Measurements from ENCODE around the gene ALG12.

Gene ALG12

DNA sequence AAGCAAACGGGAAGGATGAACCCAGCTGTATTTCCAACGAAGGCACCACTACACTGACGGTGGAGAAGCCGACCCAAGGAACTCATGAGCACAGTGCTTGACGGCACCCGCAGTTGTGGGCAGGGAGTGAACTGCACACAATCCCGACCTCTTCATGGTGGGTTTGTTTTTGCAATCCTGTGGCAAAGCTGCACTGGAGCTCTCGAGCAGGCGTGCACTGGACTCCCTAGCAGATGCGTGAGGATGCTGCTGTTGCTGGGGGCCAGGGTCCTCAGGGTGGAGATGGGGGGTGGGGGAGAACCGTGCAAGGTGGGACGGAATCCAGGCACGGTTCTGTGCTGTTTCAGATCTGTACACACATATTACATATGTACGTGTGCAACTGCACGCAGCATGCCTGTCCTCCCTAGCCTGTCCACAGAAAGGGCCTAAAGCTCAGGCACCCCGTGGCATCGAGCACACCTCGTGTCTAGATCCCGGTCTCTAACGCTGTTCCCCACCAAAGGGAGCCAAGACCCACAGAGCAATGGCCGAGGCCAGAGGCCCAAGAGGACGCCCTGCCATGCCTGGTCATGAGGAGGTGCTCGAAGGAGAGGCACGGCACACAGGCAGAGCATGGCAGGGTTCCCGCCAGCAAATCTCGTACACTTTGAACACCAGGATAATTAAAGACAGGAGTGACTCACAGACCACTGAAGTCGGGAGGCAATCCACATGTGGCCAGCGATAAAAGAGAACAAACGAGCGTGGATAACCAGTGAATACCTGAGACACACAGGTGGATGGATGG is 17.6 kb downstream of the ALG12 start:
- TF ChIP-seq FOXM1 (IDR thresholded peaks at IDR 0.05; ENCODE audit: borderline replicate concordance, low read depth) (no peak), TAF1 (IDR thresholded peaks at IDR 0.05; ENCODE audit: low read depth) (no peak), YY1 (IDR thresholded peaks at IDR 0.05; ENCODE audit: low read depth) (no peak), CEBPB (IDR thresholded peaks at IDR 0.05) (no peak), TEAD4 (IDR thresholded peaks at IDR 0.05) (no peak), EGR1 (IDR thresholded peaks at IDR 0.05) (no peak), CREB1 (IDR thresholded peaks at IDR 0.05; ENCODE audit: low read depth) (no peak), USF1 (IDR thresholded peaks at IDR 0.05) (no peak), RAD21 (IDR thresholded peaks at IDR 0.05; ENCODE audit: low read depth) (no peak), ZBTB7A (IDR thresholded peaks at IDR 0.05; ENCODE audit: low read depth) (no peak)
- TF ChIP-seq, protein P1, sequence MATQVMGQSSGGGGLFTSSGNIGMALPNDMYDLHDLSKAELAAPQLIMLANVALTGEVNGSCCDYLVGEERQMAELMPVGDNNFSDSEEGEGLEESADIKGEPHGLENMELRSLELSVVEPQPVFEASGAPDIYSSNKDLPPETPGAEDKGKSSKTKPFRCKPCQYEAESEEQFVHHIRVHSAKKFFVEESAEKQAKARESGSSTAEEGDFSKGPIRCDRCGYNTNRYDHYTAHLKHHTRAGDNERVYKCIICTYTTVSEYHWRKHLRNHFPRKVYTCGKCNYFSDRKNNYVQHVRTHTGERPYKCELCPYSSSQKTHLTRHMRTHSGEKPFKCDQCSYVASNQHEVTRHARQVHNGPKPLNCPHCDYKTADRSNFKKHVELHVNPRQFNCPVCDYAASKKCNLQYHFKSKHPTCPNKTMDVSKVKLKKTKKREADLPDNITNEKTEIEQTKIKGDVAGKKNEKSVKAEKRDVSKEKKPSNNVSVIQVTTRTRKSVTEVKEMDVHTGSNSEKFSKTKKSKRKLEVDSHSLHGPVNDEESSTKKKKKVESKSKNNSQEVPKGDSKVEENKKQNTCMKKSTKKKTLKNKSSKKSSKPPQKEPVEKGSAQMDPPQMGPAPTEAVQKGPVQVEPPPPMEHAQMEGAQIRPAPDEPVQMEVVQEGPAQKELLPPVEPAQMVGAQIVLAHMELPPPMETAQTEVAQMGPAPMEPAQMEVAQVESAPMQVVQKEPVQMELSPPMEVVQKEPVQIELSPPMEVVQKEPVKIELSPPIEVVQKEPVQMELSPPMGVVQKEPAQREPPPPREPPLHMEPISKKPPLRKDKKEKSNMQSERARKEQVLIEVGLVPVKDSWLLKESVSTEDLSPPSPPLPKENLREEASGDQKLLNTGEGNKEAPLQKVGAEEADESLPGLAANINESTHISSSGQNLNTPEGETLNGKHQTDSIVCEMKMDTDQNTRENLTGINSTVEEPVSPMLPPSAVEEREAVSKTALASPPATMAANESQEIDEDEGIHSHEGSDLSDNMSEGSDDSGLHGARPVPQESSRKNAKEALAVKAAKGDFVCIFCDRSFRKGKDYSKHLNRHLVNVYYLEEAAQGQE (IDR thresholded peaks at IDR 0.05; ENCODE audit: low read depth), result no peak

- TF ChIP-seq RAD21 (IDR thresholded peaks at IDR 0.05; ENCODE audit: low read depth), result no peak
- no peak for TF ChIP-seq TCF12 (IDR thresholded peaks at IDR 0.05; ENCODE audit: low read depth)
- no peak for TF ChIP-seq TEAD4 (IDR thresholded peaks at IDR 0.05)
- no peak for TF ChIP-seq EP300 (IDR thresholded peaks at IDR 0.05; ENCODE audit: borderline replicate concordance)
- TF ChIP-seq NFIC (IDR thresholded peaks at IDR 0.05), result no peak
- TF ChIP-seq YY1 (IDR thresholded peaks at IDR 0.05; ENCODE audit: low read depth), result no peak
- TF ChIP-seq, protein P1 (IDR thresholded peaks at IDR 0.05; ENCODE audit: low read depth), result no peak
- no peak for TF ChIP-seq TAF1 (IDR thresholded peaks at IDR 0.05; ENCODE audit: low read depth)
- TF ChIP-seq FOXM1 (IDR thresholded peaks at IDR 0.05; ENCODE audit: borderline replicate concordance, low read depth), result no peak
- no peak for TF ChIP-seq CEBPB (IDR thresholded peaks at IDR 0.05)
- TF ChIP-seq MAX (IDR thresholded peaks at IDR 0.05), result no peak
- no peak for TF ChIP-seq USF1 (IDR thresholded peaks at IDR 0.05)
Measured at GRCh38 chr22:49899530-49899929, 18.7 kb downstream of the ALG12 start.

DNA sequence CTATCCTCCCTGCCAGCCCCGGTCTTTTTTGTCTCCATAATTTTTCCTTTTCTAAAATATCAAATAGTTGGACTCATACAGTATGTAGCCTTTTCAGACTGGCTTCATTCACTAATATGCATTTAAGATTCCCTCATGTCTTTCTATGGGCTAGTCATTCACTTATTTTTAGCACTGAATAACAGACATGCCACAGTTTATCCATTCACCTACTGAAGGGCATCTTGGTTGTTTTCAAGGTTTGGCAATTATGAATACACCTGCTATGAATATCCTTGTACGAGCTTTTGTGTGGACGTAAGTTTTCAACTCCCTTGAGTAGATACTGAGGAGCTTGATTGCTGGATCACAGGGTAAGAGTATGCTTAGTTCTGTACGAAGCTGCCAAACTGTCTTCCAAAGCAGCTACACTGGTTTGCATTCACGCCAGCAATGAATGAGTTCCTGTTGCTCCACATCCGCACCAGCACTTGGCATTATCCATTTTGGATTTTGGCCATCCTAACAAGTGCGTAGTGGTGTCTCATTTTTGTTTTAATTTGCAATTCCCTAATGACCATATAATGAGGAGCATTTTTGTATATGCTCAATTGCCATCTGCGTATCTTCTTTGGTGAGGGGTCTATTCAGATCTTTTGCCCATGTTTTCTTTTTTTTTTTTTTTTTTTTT is 21.1 kb downstream of the ALG12 start:
- TF ChIP-seq EGR1 (IDR thresholded peaks at IDR 0.05) (no peak), CREB1 (IDR thresholded peaks at IDR 0.05; ENCODE audit: low read depth) (no peak), USF1 (IDR thresholded peaks at IDR 0.05) (no peak), FOXM1 (IDR thresholded peaks at IDR 0.05; ENCODE audit: borderline replicate concordance, low read depth) (no peak), EP300 (IDR thresholded peaks at IDR 0.05; ENCODE audit: borderline replicate concordance) (no peak), YY1 (IDR thresholded peaks at IDR 0.05; ENCODE audit: low read depth) (no peak), CEBPB (IDR thresholded peaks at IDR 0.05) (no peak), TEAD4 (IDR thresholded peaks at IDR 0.05) (no peak), MAX (IDR thresholded peaks at IDR 0.05) (no peak), RAD21 (IDR thresholded peaks at IDR 0.05; ENCODE audit: low read depth) (no peak)

GRCh38 chr22:49896201-49896600 is 22.0 kb downstream of the ALG12 start:
- no peak for TF ChIP-seq EP300 (IDR thresholded peaks at IDR 0.05; ENCODE audit: borderline replicate concordance)
- no peak for TF ChIP-seq RAD21 (IDR thresholded peaks at IDR 0.05; ENCODE audit: low read depth)
- no peak for TF ChIP-seq TAF1 (IDR thresholded peaks at IDR 0.05; ENCODE audit: low read depth)
- TF ChIP-seq MAX (IDR thresholded peaks at IDR 0.05), result no peak
- TF ChIP-seq EGR1 (IDR thresholded peaks at IDR 0.05), result no peak
- no peak for TF ChIP-seq CEBPB (IDR thresholded peaks at IDR 0.05)

Measured in Ishikawa (cell line).